ENCODE data around the gene NOP10.

DNA sequence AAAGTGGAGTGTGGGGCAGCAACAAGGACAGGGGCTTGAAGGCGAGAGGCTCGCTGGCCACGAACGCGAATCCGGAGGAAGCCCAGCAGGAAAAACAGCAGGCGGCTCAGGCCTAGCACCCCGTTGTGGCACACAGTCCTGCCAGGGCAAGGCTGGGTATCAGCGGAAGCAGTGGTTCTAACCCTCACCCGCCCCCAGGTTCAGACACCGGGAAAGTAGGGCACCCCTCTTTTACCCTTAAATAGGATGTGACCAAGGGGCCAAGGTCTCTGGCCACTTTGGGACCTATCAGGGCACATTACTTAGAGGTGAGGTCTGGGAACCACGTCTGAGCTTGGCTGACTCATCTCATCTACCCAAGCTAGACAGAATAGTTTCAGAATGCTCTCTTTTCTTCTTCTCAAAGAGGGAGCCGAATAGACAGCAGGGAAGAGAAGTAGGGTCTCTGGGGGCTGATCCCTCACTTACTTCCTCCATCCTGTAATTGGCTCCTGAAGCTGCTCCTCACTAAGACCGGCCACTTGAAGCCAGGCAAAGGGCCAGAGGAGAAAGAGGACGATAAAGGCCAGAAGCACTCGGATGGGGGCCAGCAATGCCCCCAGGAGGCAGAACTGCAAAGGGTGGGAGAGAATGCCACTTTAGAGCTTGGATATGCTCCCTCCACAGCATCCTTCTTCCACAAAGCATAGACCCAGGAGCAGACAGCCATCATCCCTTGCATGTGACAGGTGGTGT is 22.3 kb upstream of the NOP10 start:
- TF ChIP-seq RCOR1 (IDR thresholded peaks at IDR 0.05; ENCODE audit: low read length) (no peak), RAD21 (IDR thresholded peaks at IDR 0.05; ENCODE audit: low read length) (no peak), POLR2AphosphoS5 (IDR thresholded peaks at IDR 0.05; ENCODE audit: low read depth, low read length) (no peak), SMC3 (IDR thresholded peaks at IDR 0.05; ENCODE audit: low read depth, low read length) (no peak), FOSL2 (IDR thresholded peaks at IDR 0.05; ENCODE audit: borderline replicate concordance, low read depth) (no peak)
- TF ChIP-seq, protein P1, sequence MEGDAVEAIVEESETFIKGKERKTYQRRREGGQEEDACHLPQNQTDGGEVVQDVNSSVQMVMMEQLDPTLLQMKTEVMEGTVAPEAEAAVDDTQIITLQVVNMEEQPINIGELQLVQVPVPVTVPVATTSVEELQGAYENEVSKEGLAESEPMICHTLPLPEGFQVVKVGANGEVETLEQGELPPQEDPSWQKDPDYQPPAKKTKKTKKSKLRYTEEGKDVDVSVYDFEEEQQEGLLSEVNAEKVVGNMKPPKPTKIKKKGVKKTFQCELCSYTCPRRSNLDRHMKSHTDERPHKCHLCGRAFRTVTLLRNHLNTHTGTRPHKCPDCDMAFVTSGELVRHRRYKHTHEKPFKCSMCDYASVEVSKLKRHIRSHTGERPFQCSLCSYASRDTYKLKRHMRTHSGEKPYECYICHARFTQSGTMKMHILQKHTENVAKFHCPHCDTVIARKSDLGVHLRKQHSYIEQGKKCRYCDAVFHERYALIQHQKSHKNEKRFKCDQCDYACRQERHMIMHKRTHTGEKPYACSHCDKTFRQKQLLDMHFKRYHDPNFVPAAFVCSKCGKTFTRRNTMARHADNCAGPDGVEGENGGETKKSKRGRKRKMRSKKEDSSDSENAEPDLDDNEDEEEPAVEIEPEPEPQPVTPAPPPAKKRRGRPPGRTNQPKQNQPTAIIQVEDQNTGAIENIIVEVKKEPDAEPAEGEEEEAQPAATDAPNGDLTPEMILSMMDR (IDR thresholded peaks at IDR 0.05), result no peak
- TF ChIP-seq, protein P2, sequence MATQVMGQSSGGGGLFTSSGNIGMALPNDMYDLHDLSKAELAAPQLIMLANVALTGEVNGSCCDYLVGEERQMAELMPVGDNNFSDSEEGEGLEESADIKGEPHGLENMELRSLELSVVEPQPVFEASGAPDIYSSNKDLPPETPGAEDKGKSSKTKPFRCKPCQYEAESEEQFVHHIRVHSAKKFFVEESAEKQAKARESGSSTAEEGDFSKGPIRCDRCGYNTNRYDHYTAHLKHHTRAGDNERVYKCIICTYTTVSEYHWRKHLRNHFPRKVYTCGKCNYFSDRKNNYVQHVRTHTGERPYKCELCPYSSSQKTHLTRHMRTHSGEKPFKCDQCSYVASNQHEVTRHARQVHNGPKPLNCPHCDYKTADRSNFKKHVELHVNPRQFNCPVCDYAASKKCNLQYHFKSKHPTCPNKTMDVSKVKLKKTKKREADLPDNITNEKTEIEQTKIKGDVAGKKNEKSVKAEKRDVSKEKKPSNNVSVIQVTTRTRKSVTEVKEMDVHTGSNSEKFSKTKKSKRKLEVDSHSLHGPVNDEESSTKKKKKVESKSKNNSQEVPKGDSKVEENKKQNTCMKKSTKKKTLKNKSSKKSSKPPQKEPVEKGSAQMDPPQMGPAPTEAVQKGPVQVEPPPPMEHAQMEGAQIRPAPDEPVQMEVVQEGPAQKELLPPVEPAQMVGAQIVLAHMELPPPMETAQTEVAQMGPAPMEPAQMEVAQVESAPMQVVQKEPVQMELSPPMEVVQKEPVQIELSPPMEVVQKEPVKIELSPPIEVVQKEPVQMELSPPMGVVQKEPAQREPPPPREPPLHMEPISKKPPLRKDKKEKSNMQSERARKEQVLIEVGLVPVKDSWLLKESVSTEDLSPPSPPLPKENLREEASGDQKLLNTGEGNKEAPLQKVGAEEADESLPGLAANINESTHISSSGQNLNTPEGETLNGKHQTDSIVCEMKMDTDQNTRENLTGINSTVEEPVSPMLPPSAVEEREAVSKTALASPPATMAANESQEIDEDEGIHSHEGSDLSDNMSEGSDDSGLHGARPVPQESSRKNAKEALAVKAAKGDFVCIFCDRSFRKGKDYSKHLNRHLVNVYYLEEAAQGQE (IDR thresholded peaks at IDR 0.05; ENCODE audit: low read depth, low read length), result no peak
